Prostate gland (tissue), 2 donors: Measurements from ENCODE around the gene ADAMTSL1. TPM values are rescaled to one million over a fixed set of nuclear protein-coding genes. Genes with fewer than 3 reads are reported as not detected.

ENCODE experiments used
- DNase-seq: peaks from one replicate; pipeline ENCODE4 v3.0.0-alpha.2; 2019; ENCODE audit warnings: low spot score
- H3K27ac ChIP-seq, 2 donors: fragments of 200-600 bp; sonication (generic); 2 replicates each; pipeline ENCODE4 v1.5.1; 2017 to 2019
- H3K27me3 ChIP-seq: fragments of 200-600 bp; sonication (generic); replicated peaks from 2 replicates; pipeline ENCODE4 v1.5.1; 2019; ENCODE audit not compliant: insufficient read depth
- H3K36me3 ChIP-seq, 2 donors: fragments of 200-600 bp; sonication (generic); 1 replicate in 1 of 2; 2 replicates in 1 of 2; pipeline versions ENCODE4 v1.5.1 to v1.8.1; 2017 to 2019
- H3K4me1 ChIP-seq: fragments of 200-600 bp; sonication (generic); replicated peaks from 2 replicates; pipeline ENCODE4 v1.5.1; 2019
- H3K4me3 ChIP-seq, 2 donors: fragments of 200-600 bp; sonication (generic); 2 replicates each; pipeline ENCODE4 v1.5.1; 2017 to 2019
- H3K9me3 ChIP-seq: fragments of 200-600 bp; sonication (generic); 2 replicates; pipeline ENCODE4 v1.5.1; 2017
- POLR2A ChIP-seq: fragments of 450-650 bp; IDR thresholded peaks from one replicate; pipeline ENCODE4 v1.6.1; 2016; ENCODE audit warnings: antibody characterized with exemption, mild to moderate bottlenecking
- POLR2AphosphoS5 ChIP-seq: sonication (generic); formaldehyde crosslinking; IDR thresholded peaks from one replicate; pipeline ENCODE4 v1.6.1; 2017; ENCODE audit warnings: antibody characterized with exemption
- WGBS: methylation state at CpG from one replicate; pipeline ENCODE4 v1.1.5; 2018; 5-methylcytosine and 5-hydroxymethylcytosine counted together
- intact Hi-C: fragments of 100-400 bp; cut with DNase I; formaldehyde crosslinking; loops from one replicate; pipeline ENCODE4 v1.14.2; 2022
- total RNA-seq, 2 donors: library from RNA; depleted of rRNA; stranded (reverse); fragments of >200 nt; gene quantifications; one replicate each; pipeline ENCODE4 v1.1.0, GENCODE V29; 2016
- TF ChIP-seq, protein P1 (sequence below), 4 experiments: fragments of 200-600 bp in 2 of 4; fragments of 450-650 bp in 2 of 4; sonication (generic) in 2 of 4; IDR thresholded peaks; 1 replicate in 3 of 4; 2 replicates in 1 of 4; pipeline ENCODE4 v1.5.1; 2016 to 2019; ENCODE audit warnings: antibody characterized with exemption in 4 of 4, mild to moderate bottlenecking in 2 of 4, moderate library complexity in 2 of 4

The ADAMTSL1 gene
- total RNA-seq, 2 donors from 2014 or later, result 9.8 to 18.1 TPM

DNA sequence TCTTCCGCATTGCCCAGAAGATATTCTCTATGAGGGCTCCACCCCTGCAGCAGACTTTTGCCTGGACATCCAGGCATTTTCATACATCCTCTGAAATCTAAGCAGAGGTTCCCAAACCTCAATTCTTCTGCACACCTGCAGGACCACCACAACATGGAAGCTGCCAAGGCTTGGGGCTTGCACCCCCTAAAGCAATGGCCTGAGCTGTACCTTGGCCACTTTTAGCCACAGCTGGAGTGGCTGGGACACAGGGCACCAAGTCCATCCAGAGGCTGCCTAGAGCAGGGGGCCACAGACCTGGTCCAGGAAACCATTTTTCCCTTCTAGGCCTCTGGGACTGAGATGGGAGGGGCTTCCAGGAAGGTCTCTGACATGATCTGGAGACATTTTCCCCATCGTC, 60.7 kb downstream of the ADAMTSL1 start:
- TF ChIP-seq POLR2A, result no peak
- TF ChIP-seq POLR2AphosphoS5, result no peak
- TF ChIP-seq, protein P1, sequence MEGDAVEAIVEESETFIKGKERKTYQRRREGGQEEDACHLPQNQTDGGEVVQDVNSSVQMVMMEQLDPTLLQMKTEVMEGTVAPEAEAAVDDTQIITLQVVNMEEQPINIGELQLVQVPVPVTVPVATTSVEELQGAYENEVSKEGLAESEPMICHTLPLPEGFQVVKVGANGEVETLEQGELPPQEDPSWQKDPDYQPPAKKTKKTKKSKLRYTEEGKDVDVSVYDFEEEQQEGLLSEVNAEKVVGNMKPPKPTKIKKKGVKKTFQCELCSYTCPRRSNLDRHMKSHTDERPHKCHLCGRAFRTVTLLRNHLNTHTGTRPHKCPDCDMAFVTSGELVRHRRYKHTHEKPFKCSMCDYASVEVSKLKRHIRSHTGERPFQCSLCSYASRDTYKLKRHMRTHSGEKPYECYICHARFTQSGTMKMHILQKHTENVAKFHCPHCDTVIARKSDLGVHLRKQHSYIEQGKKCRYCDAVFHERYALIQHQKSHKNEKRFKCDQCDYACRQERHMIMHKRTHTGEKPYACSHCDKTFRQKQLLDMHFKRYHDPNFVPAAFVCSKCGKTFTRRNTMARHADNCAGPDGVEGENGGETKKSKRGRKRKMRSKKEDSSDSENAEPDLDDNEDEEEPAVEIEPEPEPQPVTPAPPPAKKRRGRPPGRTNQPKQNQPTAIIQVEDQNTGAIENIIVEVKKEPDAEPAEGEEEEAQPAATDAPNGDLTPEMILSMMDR (IDR thresholded peaks at IDR 0.05), result no peak
- H3K27ac ChIP-seq, result no peak overlapping the region
- WGBS, result 98% methylated on average over 2 of the region's 2 CpGs

DNA sequence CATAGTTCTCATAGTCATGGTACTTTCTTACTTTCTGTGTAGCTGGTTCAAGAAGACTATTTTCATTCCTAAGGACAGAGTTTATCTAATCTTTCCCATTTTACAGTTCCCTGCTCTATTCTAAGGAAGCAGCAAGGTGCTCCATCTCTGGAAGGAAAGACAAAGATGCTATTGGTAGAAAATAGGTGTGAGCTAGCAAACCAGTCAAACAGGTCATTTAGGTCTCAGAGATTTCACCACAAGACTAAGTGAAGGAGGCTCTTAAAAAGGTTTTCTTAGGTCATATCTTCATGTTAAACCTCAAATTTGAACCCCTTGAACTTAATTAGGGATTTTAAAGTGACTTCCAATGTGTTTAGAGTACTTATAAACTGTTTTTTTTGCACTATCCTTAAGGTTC, 62.6 kb downstream of the ADAMTSL1 start:
- no peak overlapping the region for H3K27ac ChIP-seq
- no peak overlapping the region for H3K4me3 ChIP-seq
- intact Hi-C loops, result no loop called here
- no peaks in the 10 kb centered on the region for H3K9me3 ChIP-seq
- H3K36me3 ChIP-seq, result no peaks in the 10 kb centered on the region
- no peaks in the 10 kb centered on the region for H3K27me3 ChIP-seq
- no peaks in the 10 kb centered on the region for H3K4me1 ChIP-seq
- TF ChIP-seq, protein P1 (IDR thresholded peaks at IDR 0.05), result no peak
- no peak for TF ChIP-seq POLR2AphosphoS5
- no peak for TF ChIP-seq POLR2A
- DNase-seq, result no peak

More for the DNA sequence above, 60.7 kb downstream of the ADAMTSL1 start:
- Histone ChIP-seq H3K4me1 (no peaks in the 10 kb centered on the region), H3K36me3 (no peaks in the 10 kb centered on the region), H3K4me3 (no peak overlapping the region), H3K27me3 (no peaks in the 10 kb centered on the region), H3K9me3 (no peaks in the 10 kb centered on the region)
- DNase-seq, result no peak
- intact Hi-C loops, result no loop called here

DNA sequence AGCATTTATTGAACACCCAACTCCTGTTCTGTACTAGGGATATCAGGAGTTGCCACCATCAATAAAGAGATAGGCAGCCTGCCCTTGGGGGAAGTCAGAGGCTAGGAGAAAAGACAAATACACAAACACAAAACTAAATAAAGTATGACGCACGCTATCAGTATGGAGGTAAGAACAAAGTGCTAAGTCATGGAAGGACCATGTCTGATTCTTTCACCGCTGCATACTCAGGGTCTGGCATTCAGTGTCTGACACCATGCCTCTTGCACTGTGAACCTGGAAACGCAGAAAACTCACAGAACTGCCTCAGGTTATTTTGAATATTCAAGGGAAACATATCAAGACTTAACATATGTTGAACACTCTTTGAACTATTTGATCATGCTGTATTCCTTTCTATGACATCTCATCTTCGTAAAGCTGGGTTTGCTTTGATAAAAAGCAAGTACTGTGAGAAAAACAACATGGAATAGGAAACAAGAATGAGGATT, 65.3 kb downstream of the ADAMTSL1 start:
- intact Hi-C loops, result no loop called here
- Histone ChIP-seq H3K9me3 (no peaks in the 10 kb centered on the region), H3K4me3 (no peak overlapping the region), H3K36me3 (no peaks in the 10 kb centered on the region), H3K4me1 (no peaks in the 10 kb centered on the region), H3K27me3 (no peaks in the 10 kb centered on the region), H3K27ac (no peak overlapping the region)
- no peak for DNase-seq
- TF ChIP-seq POLR2AphosphoS5, result no peak
- TF ChIP-seq, protein P1 (IDR thresholded peaks at IDR 0.05), result no peak
- TF ChIP-seq POLR2A, result no peak
- 96% methylated on average over 5 of the region's 5 CpGs for WGBS

DNA sequence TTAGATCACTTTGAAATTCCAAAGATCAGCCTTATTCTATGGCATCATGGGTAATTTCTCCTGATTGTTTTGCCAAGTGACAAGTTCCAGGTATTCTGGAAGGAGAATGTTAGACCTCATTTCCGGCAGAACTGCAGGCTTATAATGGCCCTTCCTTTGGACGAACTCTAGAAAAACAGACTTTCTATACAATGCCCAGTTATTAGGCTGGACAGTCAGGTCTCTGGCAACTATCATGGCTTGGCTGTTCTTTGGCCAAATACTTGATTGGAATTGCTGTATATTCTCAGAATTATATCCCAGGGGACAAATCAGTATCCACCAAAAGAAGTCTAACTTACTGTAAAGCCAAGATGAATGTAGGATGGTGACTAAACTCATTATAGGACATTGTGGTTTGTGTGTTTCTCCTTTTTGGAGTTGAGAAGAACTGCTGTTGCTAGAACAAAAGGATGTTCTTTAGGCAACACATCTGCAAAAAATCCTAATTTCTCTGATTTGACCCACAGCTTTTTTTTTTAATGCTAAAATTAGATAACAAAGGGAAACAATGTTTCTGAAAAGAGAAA, 69.0 kb downstream of the ADAMTSL1 start:
- H3K4me1 ChIP-seq, result no peaks in the 10 kb centered on the region
- H3K9me3 ChIP-seq, result no peaks in the 10 kb centered on the region
- WGBS, result 91% methylated on average over 2 of the region's 2 CpGs
- intact Hi-C loops, result no loop called here
- H3K27me3 ChIP-seq, result no peaks in the 10 kb centered on the region
- no peak overlapping the region for H3K27ac ChIP-seq
- H3K36me3 ChIP-seq, result no peaks in the 10 kb centered on the region
- no peak for DNase-seq
- H3K4me3 ChIP-seq, result no peak overlapping the region
- no peak for TF ChIP-seq POLR2AphosphoS5

DNA sequence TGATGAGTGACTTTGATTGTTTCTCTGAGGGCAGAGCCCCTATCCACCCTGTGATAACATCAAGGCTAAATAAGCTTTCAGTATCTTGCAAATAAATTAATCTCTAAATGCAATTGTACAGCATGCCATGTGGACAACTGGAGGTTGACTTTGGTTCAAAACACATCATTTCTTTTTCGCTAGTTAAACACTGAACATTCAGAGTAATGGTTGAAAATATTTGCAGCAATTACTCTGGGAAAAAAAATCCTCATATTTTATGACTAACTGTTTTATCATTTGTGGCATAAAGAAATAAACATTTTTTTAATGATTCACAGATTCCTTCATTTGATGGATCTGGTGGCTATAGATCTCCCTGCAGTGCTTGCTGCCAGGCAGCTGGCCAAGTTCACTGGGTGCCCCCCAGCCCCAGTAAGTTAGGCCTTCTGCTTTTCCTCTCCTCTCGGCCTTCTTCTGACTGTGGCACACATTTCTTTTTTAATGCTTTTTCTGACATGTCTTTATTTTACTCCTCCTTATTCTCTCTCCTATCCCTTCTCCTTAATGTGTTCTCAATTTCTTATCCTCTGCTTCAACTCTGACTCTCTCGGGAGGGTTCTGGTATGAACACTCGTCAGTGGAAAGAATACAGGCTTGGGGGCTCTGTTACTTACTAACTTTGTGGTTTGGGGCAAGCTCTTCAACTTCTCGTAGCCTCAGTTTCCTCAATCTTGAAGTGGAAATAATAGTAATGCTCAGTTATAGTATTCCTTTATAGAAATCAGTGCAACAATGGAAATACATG, 69.6 kb downstream of the ADAMTSL1 start:
- no peaks in the 10 kb centered on the region for H3K4me1 ChIP-seq
- no peak overlapping the region for H3K4me3 ChIP-seq
- TF ChIP-seq, protein P1 (IDR thresholded peaks at IDR 0.05), result no peak
- TF ChIP-seq POLR2A, result no peak
- no peak for TF ChIP-seq POLR2AphosphoS5
- no peaks in the 10 kb centered on the region for H3K36me3 ChIP-seq
- DNase-seq, result no peak
- H3K27ac ChIP-seq, result no peak overlapping the region
- H3K27me3 ChIP-seq, result no peaks in the 10 kb centered on the region
- no peaks in the 10 kb centered on the region for H3K9me3 ChIP-seq
- WGBS, result 74% methylated on average over 5 of the region's 5 CpGs
- intact Hi-C loops, result no loop called here
